LNCAP (cell line): ENCODE results near the gene TOMM5.

Experiments used
- CTCF ChIP-seq: fragments of 450-650 bp; IDR thresholded peaks from 2 replicates; pipeline ENCODE4 v1.5.1; 2017; ENCODE audit warnings: mild to moderate bottlenecking

Gene TOMM5

DNA sequence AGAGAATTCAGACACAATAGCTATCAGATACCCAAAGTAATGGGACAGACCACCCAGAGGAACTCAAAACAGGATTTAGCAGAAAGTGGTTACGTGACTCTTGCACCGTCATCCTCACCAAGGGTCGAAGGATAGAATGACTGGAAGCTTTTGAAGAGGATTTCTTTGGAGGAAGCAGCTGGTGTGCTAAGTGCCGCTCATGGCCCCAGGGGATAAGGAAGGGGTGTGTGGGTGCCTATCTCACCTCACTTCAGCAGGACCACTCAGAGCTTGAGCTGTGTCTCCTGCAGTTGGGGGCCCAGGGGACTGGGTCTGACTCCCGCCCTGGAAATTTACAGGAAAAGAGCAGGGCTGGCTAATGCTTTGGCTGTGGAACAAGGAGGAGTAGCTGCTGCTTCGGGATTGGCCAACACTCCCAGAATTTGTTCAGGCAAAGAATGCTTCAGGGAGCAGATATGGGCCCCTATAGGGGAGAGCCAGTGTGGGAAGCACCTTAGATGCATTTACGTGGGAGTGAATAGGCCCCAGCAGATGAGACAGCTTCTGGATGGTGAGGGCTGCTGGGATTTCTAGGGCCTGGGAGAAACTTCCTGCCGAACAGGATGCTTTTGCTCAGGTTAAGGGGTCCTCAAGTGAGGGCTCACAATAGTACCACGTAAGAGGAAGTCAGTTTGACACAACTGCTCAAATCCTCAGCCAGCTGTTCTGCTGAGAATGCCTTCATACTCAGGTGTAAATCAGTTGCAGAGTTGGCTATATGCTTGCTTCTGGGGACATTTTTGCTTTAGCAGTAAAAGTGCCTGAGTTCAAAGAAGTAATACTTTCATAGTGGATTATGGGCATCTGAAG lies 29.1 kb upstream of the TOMM5 start:
- no peak for TF ChIP-seq CTCF

GRCh38 chr9:37620396-37620795 lies 28.0 kb upstream of the TOMM5 start:
- TF ChIP-seq CTCF = no peak

DNA sequence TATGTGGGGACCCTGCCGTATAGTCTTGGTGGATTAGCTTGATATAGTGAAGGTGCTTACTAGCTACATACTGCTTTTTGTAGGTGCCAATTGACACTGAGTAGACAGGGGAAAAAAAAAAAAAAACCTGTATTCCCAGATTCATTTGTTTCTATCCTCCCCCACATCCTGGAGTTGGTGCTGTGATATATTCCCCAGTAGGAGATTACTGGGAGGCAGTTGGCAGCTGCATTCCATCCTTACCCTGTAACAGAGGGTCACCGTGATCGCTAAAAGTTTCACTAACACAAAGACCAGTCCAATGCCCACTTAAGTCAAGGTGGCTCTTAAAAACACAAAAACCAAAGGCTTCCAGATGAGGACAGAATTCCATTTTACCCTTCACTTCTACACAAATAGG lies 27.4 kb upstream of the TOMM5 start:
- no peak for TF ChIP-seq CTCF

- TF ChIP-seq CTCF = no peak
Observed at GRCh38 chr9:37618817-37619216, 26.4 kb upstream of the TOMM5 start.

DNA sequence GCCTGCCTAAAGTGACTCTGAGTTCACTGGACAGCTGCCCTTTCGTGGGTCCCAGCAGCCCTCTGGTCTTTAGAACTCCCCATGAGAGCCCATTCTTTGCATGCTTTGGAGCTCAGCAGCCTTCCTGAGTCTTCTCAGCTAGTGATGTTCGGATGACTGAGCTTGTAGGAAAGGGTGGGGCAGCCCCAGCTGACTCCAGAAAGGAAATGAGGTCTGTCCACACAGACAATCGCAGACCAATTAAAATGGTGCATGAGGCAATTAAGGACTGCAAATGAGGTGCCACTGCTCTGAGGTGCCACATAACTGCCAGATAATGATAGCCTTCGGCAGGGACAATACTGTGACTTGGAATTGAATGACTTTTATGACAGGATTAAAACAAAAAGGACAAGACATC lies 25.4 kb upstream of the TOMM5 start:
- no peak for TF ChIP-seq CTCF

DNA sequence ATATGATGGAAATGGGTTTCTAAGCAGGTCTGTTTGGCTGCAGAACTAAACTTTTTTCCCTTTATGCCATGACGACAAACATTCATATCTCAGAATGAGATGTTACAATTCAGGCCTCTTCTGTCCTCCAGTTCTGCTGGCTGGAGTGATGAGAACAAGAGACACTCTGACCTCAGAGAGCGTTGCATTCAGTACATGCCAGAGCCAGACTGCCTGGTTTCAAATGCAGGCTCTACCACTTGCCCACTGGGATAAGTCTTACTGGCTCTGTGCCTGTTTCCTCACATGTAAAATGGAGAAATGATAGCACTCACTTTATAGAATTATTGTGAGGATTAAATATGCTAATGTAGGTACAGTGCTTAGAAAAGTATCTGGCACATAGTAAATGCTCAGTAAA lies 24.8 kb upstream of the TOMM5 start:
- TF ChIP-seq CTCF = no peak

DNA sequence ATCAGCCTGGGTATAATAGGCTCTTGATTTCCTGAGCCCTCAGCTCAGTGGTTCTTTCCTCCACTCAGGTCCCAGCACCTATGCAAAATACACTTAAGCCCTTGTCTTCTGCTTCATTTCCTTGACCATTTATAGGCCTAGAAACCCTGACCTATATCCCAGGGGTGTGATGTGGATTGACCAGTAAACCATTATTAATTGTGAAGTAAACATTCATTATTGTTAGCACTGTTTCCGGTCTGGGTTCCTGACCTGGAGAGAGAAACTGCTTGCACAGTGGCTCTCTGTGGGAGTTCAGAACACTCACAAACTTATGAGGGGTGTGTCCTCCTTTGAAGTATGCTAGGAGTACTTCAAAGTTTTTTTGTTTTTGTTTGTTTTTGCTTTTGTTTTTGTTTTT lies 19.6 kb upstream of the TOMM5 start:
- no peak for TF ChIP-seq CTCF

DNA sequence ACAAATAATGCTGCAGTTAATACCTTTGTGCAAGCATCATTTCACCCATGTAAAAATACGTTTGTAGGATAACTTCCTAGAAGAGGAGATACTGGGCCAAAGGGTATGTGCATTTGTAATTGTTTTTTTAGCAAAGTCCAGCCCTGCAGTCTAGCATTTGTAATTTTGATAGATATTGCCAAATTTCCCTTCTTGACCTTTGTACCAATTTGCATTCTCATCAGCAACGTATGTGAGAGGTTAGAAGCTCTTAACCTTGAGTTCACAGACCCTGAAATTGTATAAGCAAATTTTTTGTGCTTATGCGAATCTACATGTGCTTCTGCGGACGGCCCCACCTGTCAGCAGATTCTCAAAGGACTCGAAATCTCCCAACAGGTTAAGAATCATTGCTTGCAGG lies 18.6 kb upstream of the TOMM5 start:
- no peak for TF ChIP-seq CTCF
